ENCODE measurements around the gene CBLC. TPM values are rescaled to one million over a fixed set of nuclear protein-coding genes. Genes with fewer than 3 reads are reported as not detected.

The CBLC gene, protein sequence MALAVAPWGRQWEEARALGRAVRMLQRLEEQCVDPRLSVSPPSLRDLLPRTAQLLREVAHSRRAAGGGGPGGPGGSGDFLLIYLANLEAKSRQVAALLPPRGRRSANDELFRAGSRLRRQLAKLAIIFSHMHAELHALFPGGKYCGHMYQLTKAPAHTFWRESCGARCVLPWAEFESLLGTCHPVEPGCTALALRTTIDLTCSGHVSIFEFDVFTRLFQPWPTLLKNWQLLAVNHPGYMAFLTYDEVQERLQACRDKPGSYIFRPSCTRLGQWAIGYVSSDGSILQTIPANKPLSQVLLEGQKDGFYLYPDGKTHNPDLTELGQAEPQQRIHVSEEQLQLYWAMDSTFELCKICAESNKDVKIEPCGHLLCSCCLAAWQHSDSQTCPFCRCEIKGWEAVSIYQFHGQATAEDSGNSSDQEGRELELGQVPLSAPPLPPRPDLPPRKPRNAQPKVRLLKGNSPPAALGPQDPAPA
- total RNA-seq (ENCODE audit: low replicate concordance), result not detected in 2 replicates

- DNase-seq (ENCODE audit: low read depth), result no peak
- no peak within 1 kb of the TSS for H3K4me3 ChIP-seq (ENCODE audit: low read depth, low read length)
- TF ChIP-seq, protein P1, sequence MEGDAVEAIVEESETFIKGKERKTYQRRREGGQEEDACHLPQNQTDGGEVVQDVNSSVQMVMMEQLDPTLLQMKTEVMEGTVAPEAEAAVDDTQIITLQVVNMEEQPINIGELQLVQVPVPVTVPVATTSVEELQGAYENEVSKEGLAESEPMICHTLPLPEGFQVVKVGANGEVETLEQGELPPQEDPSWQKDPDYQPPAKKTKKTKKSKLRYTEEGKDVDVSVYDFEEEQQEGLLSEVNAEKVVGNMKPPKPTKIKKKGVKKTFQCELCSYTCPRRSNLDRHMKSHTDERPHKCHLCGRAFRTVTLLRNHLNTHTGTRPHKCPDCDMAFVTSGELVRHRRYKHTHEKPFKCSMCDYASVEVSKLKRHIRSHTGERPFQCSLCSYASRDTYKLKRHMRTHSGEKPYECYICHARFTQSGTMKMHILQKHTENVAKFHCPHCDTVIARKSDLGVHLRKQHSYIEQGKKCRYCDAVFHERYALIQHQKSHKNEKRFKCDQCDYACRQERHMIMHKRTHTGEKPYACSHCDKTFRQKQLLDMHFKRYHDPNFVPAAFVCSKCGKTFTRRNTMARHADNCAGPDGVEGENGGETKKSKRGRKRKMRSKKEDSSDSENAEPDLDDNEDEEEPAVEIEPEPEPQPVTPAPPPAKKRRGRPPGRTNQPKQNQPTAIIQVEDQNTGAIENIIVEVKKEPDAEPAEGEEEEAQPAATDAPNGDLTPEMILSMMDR (IDR thresholded peaks at IDR 0.05; ENCODE audit: insufficient read depth, low read length), result no peak
These were observed at the start of gene CBLC for GRCh38 chr19:44777715-44778347. CBLC (plus strand) TSS chr19:44777890; CDS start chr19:44777932, 42 bp downstream.

- TF ChIP-seq, protein P1 (IDR thresholded peaks at IDR 0.05; ENCODE audit: insufficient read depth, low read length), result no peak
- H3K4me3 ChIP-seq (ENCODE audit: low read depth, low read length), result no peak overlapping the region
- DNase-seq (ENCODE audit: low read depth), result no peak
These were observed 49.5 kb upstream of the CBLC start for GRCh38 chr19:44728178-44728577.

DNA sequence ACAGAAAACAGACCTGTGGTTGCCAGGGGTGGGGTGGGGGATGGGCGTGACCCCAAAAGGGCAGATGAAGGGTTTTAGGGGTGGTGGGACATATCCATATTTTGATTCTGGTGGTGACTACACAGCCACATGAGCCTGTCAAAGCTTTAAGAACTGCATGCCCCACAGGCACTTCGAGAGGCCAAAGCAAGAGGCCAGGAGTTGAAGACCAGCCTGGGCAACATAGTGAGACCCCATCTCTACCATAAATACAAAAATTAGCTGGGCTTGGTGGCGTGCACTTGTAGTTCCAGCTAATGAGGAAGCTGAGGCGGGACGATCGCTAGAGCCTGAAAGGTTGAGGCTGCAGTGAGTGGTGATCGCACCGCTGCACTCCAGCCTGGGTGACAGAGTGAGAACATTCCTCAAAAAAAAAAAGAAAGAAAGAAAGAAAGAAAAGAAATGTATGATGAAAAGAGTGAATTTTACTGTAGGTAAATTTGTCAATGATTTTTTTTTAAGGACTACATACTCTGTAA lies 48.1 kb upstream of the CBLC start:
- H3K4me3 ChIP-seq (ENCODE audit: low read depth, low read length), result no peak overlapping the region
- TF ChIP-seq, protein P1 (IDR thresholded peaks at IDR 0.05; ENCODE audit: insufficient read depth, low read length), result no peak
- DNase-seq (ENCODE audit: low read depth), result no peak

- no peak overlapping the region for H3K4me3 ChIP-seq (ENCODE audit: low read depth, low read length)
- TF ChIP-seq, protein P1 (IDR thresholded peaks at IDR 0.05; ENCODE audit: insufficient read depth, low read length), result no peak
- DNase-seq (ENCODE audit: low read depth), result no peak
These were observed 46.6 kb upstream of the CBLC start for GRCh38 chr19:44731081-44731480.

GRCh38 chr19:44731622-44732021 lies 46.1 kb upstream of the CBLC start:
- H3K4me3 ChIP-seq (ENCODE audit: low read depth, low read length), result no peak overlapping the region
- no peak for DNase-seq (ENCODE audit: low read depth)
- TF ChIP-seq, protein P1 (IDR thresholded peaks at IDR 0.05; ENCODE audit: insufficient read depth, low read length), result no peak

DNA sequence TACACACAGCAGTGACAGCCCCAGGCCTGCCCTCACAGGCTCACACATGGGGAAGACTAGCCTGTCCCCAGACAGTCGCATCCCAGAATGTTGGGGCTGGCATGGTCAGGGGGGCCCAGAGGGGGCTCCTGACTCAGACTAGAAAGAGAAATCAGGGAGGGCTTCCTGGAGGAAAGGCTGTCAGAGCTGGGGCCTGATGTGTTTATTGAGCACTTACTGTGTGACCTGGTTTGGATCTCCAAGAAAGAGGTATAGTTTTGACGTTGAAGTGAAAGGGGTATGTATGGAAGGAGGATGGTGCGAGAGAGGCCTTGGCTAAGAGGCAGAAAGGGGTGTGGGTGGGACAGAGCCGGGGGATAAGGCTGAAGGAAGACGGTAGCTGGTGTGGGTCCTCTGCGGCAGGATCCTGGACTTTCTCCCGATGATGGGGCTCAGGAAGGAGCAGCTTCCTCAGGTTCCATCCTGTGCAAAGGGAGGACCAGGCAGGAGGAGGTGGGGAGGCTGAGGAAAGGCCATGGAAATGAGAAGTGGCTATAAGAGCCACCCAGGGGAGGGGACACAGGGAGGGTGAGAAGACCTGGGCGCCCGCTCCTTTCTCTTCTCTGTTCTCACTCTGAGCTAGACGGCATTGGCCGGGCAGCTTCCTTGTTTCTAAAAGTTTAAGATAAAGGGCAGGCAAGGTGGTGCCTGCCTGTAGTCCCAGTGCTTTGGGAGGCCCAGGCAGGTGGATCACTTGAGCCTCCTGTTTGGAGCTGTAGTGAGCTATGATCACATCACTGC lies 45.3 kb upstream of the CBLC start:
- TF ChIP-seq, protein P1 (IDR thresholded peaks at IDR 0.05; ENCODE audit: insufficient read depth, low read length), result no peak
- no peak for DNase-seq (ENCODE audit: low read depth)
- no peak overlapping the region for H3K4me3 ChIP-seq (ENCODE audit: low read depth, low read length)
